H1 (cell line): ENCODE results near the gene FES. TPM values are rescaled to one million over a fixed set of nuclear protein-coding genes. Genes with fewer than 3 reads are reported as not detected.

Experiments used
- ATF3 ChIP-seq: IDR thresholded peaks from 2 replicates; pipeline ENCODE4 v1.6.1; 2011; ENCODE audit warnings: low read depth, mild to moderate bottlenecking, low read length; ENCODE audit not compliant: insufficient read depth
- BRCA1 ChIP-seq: IDR thresholded peaks from 2 replicates; pipeline ENCODE4 v1.6.1; 2012; ENCODE audit warnings: low read depth, low read length, improper control_type of control experiment
- CTCF ChIP-seq, 3 experiments: IDR thresholded peaks; 1 replicate in 2 of 3; 2 replicates in 1 of 3; pipeline versions ENCODE4 v1.5.1 to v1.6.1; 2011; ENCODE audit warnings: low read length in 3 of 3, mild to moderate bottlenecking in 3 of 3, inconsistent platforms in 2 of 3, low read depth in 1 of 3, moderate library complexity in 1 of 3; ENCODE audit not compliant: insufficient read depth in 1 of 3; ENCODE audit errors: control extremely low read depth in 1 of 3
- EGR1 ChIP-seq: IDR thresholded peaks from 2 replicates; pipeline ENCODE4 v1.6.1; 2011; ENCODE audit warnings: low read depth, low read length, borderline replicate concordance
- HDAC6 ChIP-seq: IDR thresholded peaks from one replicate; pipeline ENCODE4 v1.7.1; 2012; ENCODE audit warnings: low read depth, mild to moderate bottlenecking, inconsistent platforms, low read length, moderate library complexity
- SUZ12 ChIP-seq: fragments of 200-600 bp; sonication (generic); IDR thresholded peaks from 2 replicates; pipeline ENCODE4 v1.6.1; 2012; ENCODE audit warnings: mild to moderate bottlenecking, inconsistent platforms, low read length, moderate library complexity, mixed read lengths
- polyA plus RNA-seq, 7 experiments: library from polyadenylated mRNA; depleted of rRNA in 3 of 7; stranded (reverse) in 5 of 7; unstranded in 2 of 7; fragments of >200 nt in 5 of 7; fragments of 200-250 nt in 2 of 7; gene quantifications; 1 replicate in 5 of 7; 2 replicates in 1 of 7; 4 replicates in 1 of 7; pipeline versions ENCODE4 v1.2.1 to v1.2.3, GENCODE V29; 2011 to 2013; ENCODE audit warnings: missing spikeins in 2 of 7, mixed read lengths in 2 of 7
- total RNA-seq: library from RNA; stranded (reverse); fragmentation: NEBNext Ultra II Directional; extraction: Animal tissue kit (Norgen Biotek cat#: 25700); gene quantifications from 2 replicates; pipeline ENCODE4 v1.2.1, GENCODE V29; 2021

The FES gene
- total and polyA plus RNA-seq, 2 of the 8 experiments (the other 6 are each of a cell fraction or from before 2014, with no cell fraction given) = 8.5 to 8.6 TPM

GRCh38 chr15:90916461-90916860 lies 32.2 kb downstream of the FES start (continued):
- no peak for TF ChIP-seq CTCF (IDR thresholded peaks at IDR 0.05; ENCODE audit: control extremely low read depth in 1 of 3, insufficient read depth in 1 of 3, low read depth in 1 of 3, low read length in 3 of 3)
- TF ChIP-seq ATF3 = no peak
- TF ChIP-seq HDAC6 = no peak
- no peak for TF ChIP-seq SUZ12
- no peak for TF ChIP-seq BRCA1
- no peak for TF ChIP-seq EGR1
